Measurements from ENCODE around the gene XXYLT1.

- TF ChIP-seq ZNF565 (CRISPR knock-in tag; conservative IDR thresholded peaks at IDR 0.05; ENCODE audit: low read depth) (no peak), CSDC2 (CRISPR knock-in tag; IDR thresholded peaks at IDR 0.05) (no peak), CSRNP3 (CRISPR knock-in tag; IDR thresholded peaks at IDR 0.05) (no peak)
Observed at GRCh38 chr3:195101927-195102608, 168.9 kb downstream of the XXYLT1 start.
